Measurements from ENCODE around the gene PLEKHG3.
A peak's percentile ranks its signal among the peaks of the same experiment; 100 is the strongest.

PLEKHG3 gene

DNA sequence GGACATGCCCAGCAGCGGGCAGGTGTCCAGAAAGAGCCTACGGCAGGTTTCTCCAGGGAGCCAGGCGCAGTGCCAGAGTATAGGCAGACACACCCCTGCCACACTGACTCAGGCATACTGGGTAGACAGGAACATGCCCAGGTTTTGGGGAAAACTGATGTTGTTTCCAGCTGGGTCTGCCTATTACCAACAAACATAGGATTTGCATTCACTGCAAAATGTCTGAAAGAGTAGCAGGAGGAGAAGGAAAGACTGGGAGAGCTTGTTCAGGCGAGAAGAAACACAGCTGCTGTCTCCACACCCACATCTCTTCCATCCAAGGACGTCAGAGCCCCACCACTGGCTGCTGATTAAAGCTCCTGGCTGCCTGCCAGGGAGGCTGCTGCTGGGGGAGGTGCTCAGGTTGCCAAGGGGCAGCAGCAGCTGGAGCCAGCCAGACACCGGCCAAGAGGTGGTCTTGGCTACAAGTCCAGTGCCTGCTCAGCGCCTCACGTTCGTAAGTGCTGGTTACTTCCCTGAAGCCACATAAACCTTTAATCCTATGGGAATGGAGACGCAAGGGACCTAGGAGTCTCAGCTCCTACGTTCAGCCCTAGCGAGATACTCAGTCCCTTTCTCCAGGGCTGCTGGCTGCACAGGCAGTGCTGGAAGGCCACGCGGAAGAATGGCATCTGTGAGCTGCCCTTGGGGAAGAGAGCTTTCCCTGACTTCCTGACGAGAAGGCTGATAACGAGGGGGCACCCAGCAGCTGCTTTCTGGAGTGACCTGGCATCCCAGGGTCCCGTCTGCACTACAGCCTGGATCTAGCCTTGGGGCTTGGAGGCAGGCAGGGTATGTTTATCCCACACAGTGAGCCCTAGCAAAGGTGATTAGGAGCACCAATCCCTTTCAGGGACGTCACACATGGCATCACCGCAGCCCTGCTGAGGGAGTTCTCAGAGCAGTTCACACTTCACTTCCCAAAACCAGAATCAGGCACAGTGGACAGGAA lies 58.1 kb downstream of the PLEKHG3 start:
- TF ChIP-seq GATA2 (IDR thresholded peaks at IDR 0.05; ENCODE audit: low read depth, low read length), result peak; percentile 83
- no peak for TF ChIP-seq GATA3 (IDR thresholded peaks at IDR 0.05; ENCODE audit: low read depth, low read length)

DNA sequence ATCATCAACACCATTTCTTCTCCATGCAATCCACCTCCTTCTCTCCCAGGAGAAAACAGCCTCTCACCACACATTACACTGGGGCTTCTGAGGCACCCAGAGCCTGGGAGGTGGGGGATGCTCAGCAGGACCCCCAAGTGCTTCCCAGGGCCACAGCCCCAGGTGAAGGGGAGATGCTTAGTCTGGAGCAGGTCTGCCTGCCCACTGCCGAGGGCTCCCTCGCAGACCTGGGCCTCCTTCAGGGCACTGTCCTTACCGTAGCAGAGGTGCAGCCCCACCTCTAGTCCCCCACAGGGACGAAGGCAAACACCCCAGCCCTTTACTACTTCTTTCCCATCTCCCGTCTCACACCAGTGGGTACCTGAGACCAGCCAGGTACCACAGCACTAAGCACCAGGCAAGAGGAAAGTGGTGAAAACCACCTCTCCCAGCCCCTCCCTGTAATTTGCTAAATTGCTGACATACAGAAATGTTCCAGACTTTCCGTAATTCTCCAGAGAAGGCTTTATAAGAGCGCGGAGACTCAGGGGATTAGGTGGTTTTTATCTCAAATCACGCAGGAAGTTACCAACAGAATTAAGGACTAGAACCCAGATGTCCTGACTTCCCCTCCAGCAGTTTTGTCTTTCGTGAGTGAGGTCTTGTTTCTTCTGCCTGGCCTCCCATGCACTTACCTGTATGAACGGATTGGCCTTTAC lies 59.0 kb downstream of the PLEKHG3 start:
- TF ChIP-seq GATA3 (IDR thresholded peaks at IDR 0.05; ENCODE audit: low read depth, low read length) (no peak), GATA2 (IDR thresholded peaks at IDR 0.05; ENCODE audit: low read depth, low read length) (no peak)

DNA sequence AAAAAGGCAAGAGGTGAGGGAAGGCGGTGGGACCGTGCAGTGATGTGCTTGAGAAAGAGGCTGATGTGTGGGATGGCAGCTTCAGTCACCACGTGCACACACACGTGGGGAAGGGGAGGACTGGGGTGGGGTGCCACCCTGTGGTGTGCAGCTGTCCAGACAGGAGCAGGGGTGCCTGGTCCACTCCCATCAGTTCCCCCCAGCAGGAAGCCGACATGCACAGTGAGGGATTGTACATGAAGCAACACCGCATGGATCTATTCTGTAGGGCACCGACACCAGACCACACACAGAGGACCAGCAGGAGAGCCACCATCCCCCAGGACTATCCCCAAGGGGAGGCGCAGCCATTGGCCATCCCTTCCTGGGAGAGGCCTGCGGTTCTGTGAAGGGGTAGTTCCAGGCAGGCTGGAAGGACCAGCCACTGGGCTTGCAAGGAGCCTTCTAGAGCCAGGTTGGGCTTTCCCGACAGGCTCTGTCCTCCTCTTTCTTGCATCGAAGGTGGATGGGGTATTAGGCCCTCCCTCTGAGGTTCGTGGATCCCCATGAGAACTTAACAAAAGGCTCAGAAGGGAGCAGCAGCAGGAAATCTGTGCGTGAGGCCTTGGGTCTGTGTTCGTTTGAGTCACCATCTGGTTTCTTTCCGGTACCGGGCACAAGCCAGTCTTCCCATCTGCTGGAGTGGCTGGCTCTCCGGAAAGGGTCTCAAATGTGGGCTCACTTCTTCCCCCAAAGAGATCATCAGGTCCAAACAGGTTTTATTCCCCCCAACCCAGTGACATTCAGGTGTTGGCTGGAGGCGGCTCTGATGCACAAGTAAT lies 59.8 kb downstream of the PLEKHG3 start:
- TF ChIP-seq GATA3 (IDR thresholded peaks at IDR 0.05; ENCODE audit: low read depth, low read length) (no peak), GATA2 (IDR thresholded peaks at IDR 0.05; ENCODE audit: low read depth, low read length) (no peak)

DNA sequence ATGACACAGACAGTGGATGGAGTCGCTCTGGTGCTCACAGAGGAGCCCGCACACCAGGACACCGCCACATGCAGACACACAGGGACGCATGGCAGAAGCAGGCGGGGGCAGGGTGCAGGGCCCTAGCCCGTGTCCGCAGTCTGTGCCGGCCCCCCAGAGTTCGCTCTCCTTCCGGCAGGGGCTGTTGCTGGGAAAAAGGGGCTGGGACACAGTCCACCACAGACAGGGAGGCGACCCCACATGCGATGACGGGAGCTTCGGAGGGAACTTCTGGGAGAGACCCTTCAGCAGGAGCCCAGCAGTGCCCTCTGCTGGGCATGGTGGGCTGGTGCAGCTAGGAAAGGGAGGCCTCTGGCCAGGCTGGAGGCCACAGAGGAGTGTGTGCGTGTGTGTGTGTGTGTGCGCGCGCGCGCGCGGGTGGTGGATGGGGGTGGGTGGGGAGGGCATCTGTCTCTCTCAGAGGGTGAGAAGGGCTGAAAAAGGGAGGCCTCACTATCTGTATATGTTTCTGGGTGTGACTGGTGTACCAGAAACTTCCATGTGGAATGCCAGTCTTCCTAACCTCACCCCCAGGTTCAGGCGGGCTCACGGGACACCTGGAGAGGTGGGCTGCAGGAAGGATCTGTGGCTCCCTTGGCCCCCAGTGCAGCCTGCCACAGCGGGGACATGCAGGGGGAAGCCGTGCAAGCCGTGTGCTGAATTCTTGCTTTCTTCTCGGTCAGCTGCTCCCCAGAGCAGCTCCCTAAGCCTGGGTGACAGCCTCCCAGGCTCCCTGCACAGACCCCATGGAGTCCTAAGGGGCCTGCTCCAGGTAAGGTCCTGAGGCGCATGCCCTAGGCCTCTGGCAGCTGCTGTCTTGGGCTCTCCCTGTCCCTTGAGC lies 60.7 kb downstream of the PLEKHG3 start:
- no peak for TF ChIP-seq GATA2 (IDR thresholded peaks at IDR 0.05; ENCODE audit: low read depth, low read length)
- no peak for TF ChIP-seq GATA3 (IDR thresholded peaks at IDR 0.05; ENCODE audit: low read depth, low read length)

DNA sequence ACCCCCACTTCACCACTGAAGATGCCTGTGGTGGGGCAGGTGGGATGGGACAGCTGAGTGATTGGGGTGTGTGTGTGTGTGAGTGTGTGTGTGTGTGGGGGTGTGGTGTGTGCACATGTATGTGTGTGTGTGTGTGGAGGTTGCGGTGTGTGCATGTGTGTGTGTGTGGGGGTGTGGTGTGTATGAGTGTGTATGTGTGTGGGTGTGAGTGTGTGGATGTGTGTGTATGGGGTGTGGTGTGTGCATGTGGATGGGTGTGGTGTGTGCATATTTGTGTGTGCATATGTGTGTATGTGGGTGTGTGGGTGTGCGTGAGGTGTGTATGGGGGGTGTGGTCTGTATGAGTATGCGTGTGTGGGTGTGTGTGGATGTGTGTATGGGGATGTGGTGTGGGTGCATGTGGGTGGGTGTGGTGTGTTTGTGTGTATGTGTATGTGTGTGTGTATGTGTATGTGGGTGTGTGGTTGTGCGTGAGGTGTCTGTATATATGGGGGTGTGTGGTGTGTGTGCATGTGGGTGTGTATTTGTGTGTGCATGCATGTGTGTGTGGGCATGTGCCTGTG lies 61.6 kb downstream of the PLEKHG3 start:
- TF ChIP-seq GATA2 (IDR thresholded peaks at IDR 0.05; ENCODE audit: low read depth, low read length) (no peak), GATA3 (IDR thresholded peaks at IDR 0.05; ENCODE audit: low read depth, low read length) (no peak)

DNA sequence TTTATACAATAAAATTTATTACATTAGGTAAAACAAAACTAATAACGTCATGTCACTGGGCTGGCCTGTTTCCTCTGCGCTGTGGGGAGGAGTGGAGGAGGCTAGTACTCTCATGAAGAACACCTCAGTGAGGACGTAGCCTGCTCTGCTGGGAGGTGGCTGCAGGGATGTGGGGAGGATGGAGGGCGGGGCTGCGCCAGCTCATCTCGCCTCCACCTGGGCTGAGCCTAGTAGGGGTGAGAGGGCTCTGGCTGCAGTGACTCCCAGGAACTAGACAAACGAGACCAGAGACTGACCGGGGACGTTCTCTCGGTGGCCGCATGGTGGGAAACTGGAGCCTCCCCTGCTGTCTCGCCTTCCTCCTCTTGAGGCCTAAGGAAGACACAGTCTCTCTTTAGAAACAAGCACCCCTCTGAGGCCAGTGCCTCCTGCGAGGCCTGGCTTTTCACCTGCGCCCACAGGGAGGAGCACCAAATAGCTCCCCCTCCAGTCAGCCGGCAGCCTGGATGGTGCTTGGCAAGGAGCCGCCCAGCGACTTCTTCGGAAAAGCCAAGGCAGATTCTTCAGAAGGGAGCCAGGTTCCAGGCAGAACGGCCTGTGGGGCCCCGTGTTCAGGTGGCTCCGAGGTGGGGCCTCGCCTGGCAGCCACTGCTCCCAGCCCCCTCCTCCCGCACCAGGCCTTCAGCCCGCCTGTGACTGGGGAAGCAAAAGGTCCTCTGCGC lies 62.4 kb downstream of the PLEKHG3 start:
- TF ChIP-seq GATA2 (IDR thresholded peaks at IDR 0.05; ENCODE audit: low read depth, low read length) (no peak), GATA3 (IDR thresholded peaks at IDR 0.05; ENCODE audit: low read depth, low read length) (no peak)

DNA sequence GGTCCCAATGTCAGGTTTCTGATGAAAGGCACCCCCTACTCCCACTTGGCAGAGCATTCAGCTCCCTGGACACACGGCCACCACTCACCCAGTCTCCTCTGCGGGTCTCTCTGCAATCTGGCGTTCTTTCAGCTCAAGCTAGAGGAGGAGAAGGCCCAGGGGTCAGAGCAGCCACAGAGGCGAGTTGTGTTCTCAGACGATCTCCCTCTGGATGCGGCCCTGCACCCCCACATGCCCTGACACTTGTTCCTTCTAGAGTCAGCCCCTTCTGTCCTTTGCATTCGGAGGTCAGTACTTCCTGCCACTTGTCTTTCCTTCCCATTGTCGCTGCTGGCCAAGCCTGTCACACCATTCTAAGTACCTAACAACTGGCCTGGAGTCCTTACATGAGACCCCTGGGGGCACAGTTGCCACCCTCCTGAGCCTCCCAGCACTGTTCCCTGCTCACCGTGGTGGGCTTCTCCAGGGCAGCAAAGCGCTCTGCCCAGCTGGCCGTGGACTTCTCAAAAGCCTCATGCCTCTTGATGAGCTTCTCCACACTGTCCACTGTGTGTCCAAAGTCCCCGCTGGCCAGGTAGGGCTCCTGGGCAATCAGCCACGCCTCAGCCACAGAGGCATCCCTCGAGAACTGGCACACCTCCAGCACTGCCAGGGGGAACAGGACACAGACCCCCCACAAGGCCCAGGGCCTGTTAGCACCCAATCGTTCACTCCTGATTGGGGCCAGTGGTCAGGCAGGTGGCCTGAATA lies 63.2 kb downstream of the PLEKHG3 start:
- TF ChIP-seq GATA3 (IDR thresholded peaks at IDR 0.05; ENCODE audit: low read depth, low read length) (no peak), GATA2 (IDR thresholded peaks at IDR 0.05; ENCODE audit: low read depth, low read length) (no peak)

DNA sequence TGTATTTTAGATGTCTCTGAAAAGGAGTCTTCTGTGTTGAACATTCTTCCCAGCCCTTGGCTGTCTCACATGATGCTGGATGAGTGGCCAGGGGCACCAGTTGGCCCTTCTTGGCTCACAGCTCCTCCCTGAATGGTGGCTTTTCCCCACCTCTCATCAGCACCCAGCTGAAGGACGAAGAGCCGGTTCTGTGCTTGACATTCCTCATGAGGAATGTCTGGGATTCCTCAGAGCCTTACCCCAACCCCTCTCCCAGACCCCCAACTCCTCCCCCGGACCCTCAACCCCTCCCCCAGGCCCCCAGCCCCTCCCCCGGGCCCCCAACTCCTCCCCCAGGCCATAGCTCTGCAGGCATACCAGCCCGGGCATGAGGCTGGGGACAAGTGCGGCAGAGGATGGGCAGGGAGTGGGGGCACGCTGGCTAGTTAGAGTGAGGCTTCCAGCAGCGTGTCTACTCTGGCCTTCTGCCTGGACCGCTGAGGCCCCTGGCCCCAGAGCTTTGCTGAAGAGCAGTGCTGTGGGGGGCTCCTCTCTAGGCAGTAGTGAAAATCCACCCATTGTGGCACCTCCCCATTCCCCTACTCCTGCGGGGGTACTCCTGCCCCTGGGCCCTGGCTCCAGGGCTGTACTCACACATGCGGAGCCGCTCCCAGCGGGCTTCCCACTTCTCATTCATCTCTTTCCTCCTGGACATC lies 64.3 kb downstream of the PLEKHG3 start:
- TF ChIP-seq GATA3 (IDR thresholded peaks at IDR 0.05; ENCODE audit: low read depth, low read length), result no peak
- no peak for TF ChIP-seq GATA2 (IDR thresholded peaks at IDR 0.05; ENCODE audit: low read depth, low read length)

DNA sequence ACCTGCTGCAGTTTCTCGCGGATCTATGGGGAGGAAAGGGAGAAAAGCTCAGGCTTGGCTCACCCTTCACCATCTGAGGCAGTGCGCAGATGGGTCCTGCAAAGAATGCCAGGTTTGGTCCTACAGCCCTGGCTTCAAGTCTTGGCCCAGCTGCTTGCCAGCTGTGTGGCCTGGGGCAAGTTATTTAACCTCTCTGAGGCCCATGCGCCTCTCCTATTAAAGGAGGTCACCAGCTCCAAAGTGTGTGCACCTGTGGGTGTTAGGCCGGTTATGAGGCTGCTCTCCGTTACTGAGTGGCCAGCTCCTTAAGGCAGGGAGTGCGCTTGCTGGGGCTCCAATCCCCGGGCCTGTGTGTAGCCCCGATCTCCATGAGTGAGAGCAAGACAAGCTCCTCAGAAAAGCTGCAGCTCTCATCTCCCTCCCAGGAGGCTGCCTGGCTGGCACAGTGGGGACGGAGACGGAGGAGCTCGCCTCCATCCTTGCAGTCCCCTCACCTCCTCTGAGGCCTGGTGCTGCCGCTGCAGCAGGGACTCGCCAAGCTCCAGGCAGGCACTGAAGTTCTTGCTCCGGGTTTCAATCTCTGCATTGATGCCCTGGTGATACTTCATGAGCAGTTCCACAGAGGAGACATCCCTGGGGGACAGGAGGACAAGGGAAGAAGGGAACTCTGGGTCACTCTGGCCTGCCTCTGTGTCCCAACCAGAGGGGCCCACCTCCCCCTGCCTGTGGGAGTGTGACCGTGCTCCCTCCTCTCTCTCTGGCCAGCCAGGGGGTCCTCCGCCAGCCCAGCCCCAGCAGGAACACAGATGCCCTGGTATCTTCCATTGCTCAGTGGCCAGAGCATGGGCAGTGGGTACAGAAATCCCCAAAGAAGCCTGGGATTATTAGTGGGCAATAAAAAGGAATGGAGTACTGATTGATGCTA lies 65.1 kb downstream of the PLEKHG3 start:
- TF ChIP-seq GATA2 (IDR thresholded peaks at IDR 0.05; ENCODE audit: low read depth, low read length) (no peak), GATA3 (IDR thresholded peaks at IDR 0.05; ENCODE audit: low read depth, low read length) (no peak)

DNA sequence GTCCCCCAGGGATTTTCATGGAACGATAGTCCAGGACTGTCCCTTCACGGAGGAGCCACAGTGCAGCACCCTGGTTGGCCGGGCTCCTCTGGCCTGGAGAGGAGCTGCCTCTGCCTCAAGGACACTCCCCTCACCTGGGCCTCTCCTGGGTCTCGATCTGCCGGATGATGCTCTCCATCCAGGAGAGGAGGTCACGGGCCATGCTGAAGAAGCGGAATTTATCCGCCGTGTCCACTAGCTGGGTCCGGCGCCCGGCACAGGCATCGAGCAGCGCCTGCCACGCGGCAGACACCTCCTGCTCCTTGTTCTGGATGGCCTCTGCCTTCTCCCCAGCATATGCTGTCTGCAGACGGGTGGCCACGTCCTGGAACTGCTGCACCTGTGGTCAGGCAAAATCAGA lies 66.5 kb downstream of the PLEKHG3 start:
- TF ChIP-seq GATA2 (IDR thresholded peaks at IDR 0.05; ENCODE audit: low read depth, low read length) (no peak), GATA3 (IDR thresholded peaks at IDR 0.05; ENCODE audit: low read depth, low read length) (no peak)

Measured in SH-SY5Y (cell line).